Epithelial cell of esophagus (primary cell): ENCODE data around the gene CCDC192.

Experiments used
- DNase-seq: peaks from one replicate; pipeline ENCODE4 v3.0.0; 2010; ENCODE audit warnings: low read depth
- H3K4me3 ChIP-seq: 2 replicates; pipeline ENCODE4 v1.5.1; 2011; ENCODE audit warnings: mild to moderate bottlenecking, low read length, control low read depth
- CTCF ChIP-seq: IDR thresholded peaks from 2 replicates; pipeline ENCODE4 v1.5.1; 2011; ENCODE audit warnings: low read depth, mild to moderate bottlenecking, low read length, control low read depth, inconsistent platforms; ENCODE audit not compliant: insufficient read depth; ENCODE audit errors: missing control alignments

Gene CCDC192, protein sequence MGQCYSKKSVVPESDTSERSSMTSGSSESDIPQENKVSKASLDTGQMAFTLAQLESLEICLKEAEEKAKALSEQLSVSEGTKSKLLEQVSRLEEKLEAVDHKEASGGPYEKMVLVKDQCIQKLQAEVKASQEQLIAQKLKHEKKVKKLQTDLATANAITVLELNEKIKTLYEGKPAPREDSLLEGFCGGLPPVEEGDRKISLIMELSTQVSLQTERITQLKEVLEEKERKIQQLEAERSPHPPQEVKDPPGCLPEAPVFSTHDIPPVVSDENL

GRCh38 chr5:127702926-127703561 is at the start of gene CCDC192:
Gene CCDC192, plus strand, starts transcription at chr5:127703391. Its CDS starts 55 bp downstream, at chr5:127703446.
- H3K4me3 ChIP-seq, result no peak within 1 kb of the TSS
- no peak for DNase-seq
- TF ChIP-seq CTCF, result no peak

DNA sequence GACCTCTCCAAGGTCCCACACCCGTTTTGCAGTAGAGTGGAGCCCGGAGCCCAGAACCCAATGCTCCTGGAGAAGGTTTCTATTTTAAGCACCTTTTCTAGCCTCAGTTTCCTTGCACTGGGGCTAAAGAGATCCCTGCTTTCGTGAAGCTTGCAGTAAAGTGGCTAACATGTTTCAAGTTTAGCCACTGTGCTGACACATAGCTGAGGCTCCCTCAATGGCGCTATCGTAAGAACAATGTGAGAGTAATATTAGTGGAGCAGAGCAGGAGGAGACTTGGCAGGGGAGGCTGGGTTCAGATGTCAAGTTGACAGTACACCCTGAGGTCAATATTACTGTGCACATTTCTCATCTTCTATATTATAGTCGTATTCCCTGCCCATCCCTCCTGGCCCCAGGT is 46.4 kb upstream of the CCDC192 start:
- no peak for TF ChIP-seq CTCF
- H3K4me3 ChIP-seq, result no peak overlapping the region
- no peak for DNase-seq

- TF ChIP-seq CTCF, result no peak
- DNase-seq, result no peak
- no peak overlapping the region for H3K4me3 ChIP-seq
Observed at GRCh38 chr5:127660047-127660733, 43.0 kb upstream of the CCDC192 start.

DNA sequence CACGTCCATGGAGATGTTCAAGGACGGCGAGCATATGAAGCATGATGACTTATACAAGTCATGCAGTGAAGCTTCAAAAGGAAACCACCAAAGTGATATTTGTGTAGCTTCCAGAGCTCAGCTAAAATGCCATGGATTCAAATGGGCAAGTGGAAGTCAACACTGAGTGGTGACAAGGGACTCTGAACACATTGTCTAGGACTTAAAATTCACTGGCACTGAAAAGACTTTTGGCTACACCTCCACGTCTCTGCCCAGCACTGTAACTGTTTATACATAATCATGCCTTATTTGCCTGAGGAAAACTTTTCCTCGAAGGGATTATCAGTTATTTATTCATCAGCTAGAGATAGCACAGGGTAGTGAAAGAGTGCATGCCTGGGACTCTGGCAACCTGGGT is 39.1 kb upstream of the CCDC192 start:
- TF ChIP-seq CTCF, result no peak
- no peak for DNase-seq
- no peak overlapping the region for H3K4me3 ChIP-seq

GRCh38 chr5:127665641-127666040 is 37.5 kb upstream of the CCDC192 start:
- no peak overlapping the region for H3K4me3 ChIP-seq
- TF ChIP-seq CTCF, result no peak
- no peak for DNase-seq

GRCh38 chr5:127666043-127666716 is 37.0 kb upstream of the CCDC192 start:
- TF ChIP-seq CTCF, result no peak
- DNase-seq, result no peak
- no peak overlapping the region for H3K4me3 ChIP-seq
